SH-SY5Y (cell line): ENCODE measurements around the gene SLC5A4.

Source experiments
- GATA2 ChIP-seq: IDR thresholded peaks from 2 replicates; pipeline ENCODE4 v1.6.1; 2011; ENCODE audit warnings: mild to moderate bottlenecking, low read depth, low read length
- GATA3 ChIP-seq: IDR thresholded peaks from 2 replicates; pipeline ENCODE4 v1.6.1; 2011; ENCODE audit warnings: low read depth, mild to moderate bottlenecking, low read length, moderate library complexity

DNA sequence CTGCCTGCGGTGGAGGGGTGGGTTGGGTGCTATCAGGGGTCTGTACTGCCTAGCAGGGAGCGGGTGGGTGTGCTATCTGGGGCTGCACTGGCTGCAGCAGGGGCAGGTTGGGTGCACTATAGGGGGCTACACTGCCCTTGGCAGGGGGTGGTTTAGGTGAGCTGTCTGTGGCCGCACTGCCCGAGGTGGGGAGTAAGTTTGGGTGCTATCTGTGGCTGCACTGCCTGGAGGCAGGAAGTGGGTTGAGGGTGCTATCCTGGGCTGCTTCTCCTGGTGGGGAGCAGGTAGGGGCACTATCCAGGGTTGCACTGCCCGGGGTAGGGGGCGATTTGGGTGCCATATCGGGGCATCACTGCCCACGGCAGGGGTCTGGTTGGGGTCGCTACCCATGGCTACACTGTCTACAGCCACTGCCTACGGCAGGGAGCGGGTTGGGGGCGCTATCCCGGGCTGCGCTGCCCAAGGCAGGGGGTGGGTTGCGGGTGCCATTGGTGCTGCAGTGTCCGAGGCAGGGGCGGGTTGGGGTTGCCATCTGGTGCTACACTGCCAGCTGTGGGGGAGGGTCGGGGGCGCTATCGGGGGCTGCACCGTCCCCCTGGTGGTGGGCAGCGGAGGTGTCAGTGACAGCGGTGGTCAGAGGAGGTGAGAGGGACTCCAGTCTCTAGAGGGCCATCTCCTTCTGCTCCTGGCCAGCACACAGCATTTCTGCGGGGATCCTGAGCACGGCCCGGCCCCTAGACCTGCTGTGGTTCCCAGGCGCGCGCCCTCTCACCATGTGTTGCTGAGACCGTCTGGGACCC is 49.0 kb downstream of the SLC5A4 start:
- TF ChIP-seq GATA3: no peak
- TF ChIP-seq GATA2: no peak
